ENCODE results near the gene SSTR3.
A peak's percentile ranks its signal among the peaks of the same experiment; 100 is the strongest.
"Not testable (repeated sequence)": the region's sequence is repeated elsewhere in the genome, so short reads cannot be mapped to it uniquely, and the experiment has no call there.

The SSTR3 gene

GRCh38 chr22:37179126-37179470 is 33.2 kb downstream of the SSTR3 start:
- DNase-seq, result no peak

- peak; percentile 47 for DNase-seq
Measured at GRCh38 chr22:37178350-37179125, 33.7 kb downstream of the SSTR3 start.

GRCh38 chr22:37177755-37178154 is 34.5 kb downstream of the SSTR3 start:
- DNase-seq, result no peak

GRCh38 chr22:37177221-37177620 is 35.1 kb downstream of the SSTR3 start:
- DNase-seq, result peak; percentile 27

- DNase-seq, result peak; percentile 46
Measured at GRCh38 chr22:37176464-37177061, 35.7 kb downstream of the SSTR3 start.

GRCh38 chr22:37175414-37176281 is 36.6 kb downstream of the SSTR3 start:
- no peak for DNase-seq

- DNase-seq, result no peak
Measured at GRCh38 chr22:37174964-37175363, 37.3 kb downstream of the SSTR3 start.

GRCh38 chr22:37173709-37174108 is 38.6 kb downstream of the SSTR3 start:
- no peak for DNase-seq

GRCh38 chr22:37172266-37173245 is 39.7 kb downstream of the SSTR3 start:
- no peak for DNase-seq

GRCh38 chr22:37171662-37172061 is 40.6 kb downstream of the SSTR3 start:
- no peak for DNase-seq

- not testable (repeated sequence) for DNase-seq
Measured at GRCh38 chr22:37170689-37171405, 41.4 kb downstream of the SSTR3 start.

GRCh38 chr22:37169947-37170688 is 42.2 kb downstream of the SSTR3 start:
- DNase-seq, result no peak

- no peak for DNase-seq
Measured at GRCh38 chr22:37169406-37169805, 42.9 kb downstream of the SSTR3 start.

GRCh38 chr22:37167981-37168647 is 44.2 kb downstream of the SSTR3 start:
- no peak for DNase-seq

GRCh38 chr22:37167176-37167980 is 44.9 kb downstream of the SSTR3 start:
- DNase-seq, result peak; percentile 60

GRCh38 chr22:37166675-37167066 is 45.6 kb downstream of the SSTR3 start:
- peak; percentile 93 for DNase-seq

- DNase-seq, result no peak
Measured at GRCh38 chr22:37165940-37166674, 46.2 kb downstream of the SSTR3 start.

- DNase-seq, result no peak
Measured at GRCh38 chr22:37165066-37165465, 47.2 kb downstream of the SSTR3 start.

- DNase-seq, result no peak
Measured at GRCh38 chr22:37164505-37164887, 47.8 kb downstream of the SSTR3 start.

Measured in activated effector memory CD4-positive, alpha-beta T cell treated with anti-CD3 and anti-CD28 coated beads, Interleukin-2, amount 50 U/mL, for 16 hours (primary cell).